Endothelial cell of umbilical vein (primary cell): Measurements from ENCODE around the gene RAB4A. TPM values are rescaled to one million over a fixed set of nuclear protein-coding genes. Genes with fewer than 3 reads are reported as not detected.

ENCODE experiments used
- BruUV-seq: library from RNA; stranded (reverse); fragments of 400-500 nt; replicated peaks from 2 replicates; lab custom pipeline; 2021; lab: Mats Ljungman, UMichigan
- CTCF ChIA-PET: fragments of 300-600, 350-600 bp; sonication (Branson Sonifier 250); formaldehyde crosslinking; loops from one replicate; lab custom pipeline; 2021; ENCODE audit warnings: antibody characterized with exemption, inconsistent platforms; lab: Charles Lee
- POLR2A ChIA-PET: fragments of 300-600, 350-600 bp; sonication (Branson Sonifier 250); formaldehyde crosslinking; loops from one replicate; lab custom pipeline; 2021; ENCODE audit warnings: antibody characterized with exemption, inconsistent platforms; lab: Charles Lee
- DNase-seq: peaks from one replicate; pipeline ENCODE4 v3.0.0-alpha.2; 2011; ENCODE audit warnings: low read depth, low spot score
- FAIRE-seq: peaks from 2 replicates; lab custom pipeline; 2011; peaks lifted over from hg19 to GRCh38; lab: Jason Lieb, UNC
- H2AFZ ChIP-seq: 2 replicates; pipeline ENCODE4 v1.6.0; 2012; ENCODE audit warnings: low read depth, low read length, control low read depth, inconsistent platforms
- H3K27ac ChIP-seq: 2 replicates; pipeline ENCODE4 v1.5.1; 2011; ENCODE audit warnings: low read depth, mild to moderate bottlenecking, control low read depth, low read length, moderate library complexity; ENCODE audit not compliant: insufficient read depth
- H3K27me3 ChIP-seq, 2 experiments: 2 replicates each; pipeline versions ENCODE4 v1.6.0 to v1.6.1; 2011; ENCODE audit warnings: low read length in 2 of 2, mixed read lengths in 1 of 2; ENCODE audit not compliant: control insufficient read depth in 2 of 2, insufficient read depth in 2 of 2
- H3K36me3 ChIP-seq, 2 experiments: 2 replicates in 1 of 2; 3 replicates in 1 of 2; pipeline ENCODE4 v1.5.1; 2011; ENCODE audit warnings: low read length in 2 of 2, mild to moderate bottlenecking in 1 of 2, moderate library complexity in 1 of 2; ENCODE audit not compliant: control insufficient read depth in 2 of 2, insufficient read depth in 2 of 2; ENCODE audit errors: extremely low read depth in 1 of 2
- H3K4me1 ChIP-seq: 3 replicates; pipeline ENCODE4 v1.5.1; 2011; ENCODE audit warnings: mild to moderate bottlenecking, low read length; ENCODE audit not compliant: control insufficient read depth, insufficient read depth; ENCODE audit errors: extremely low read depth
- H3K4me2 ChIP-seq: 2 replicates; pipeline ENCODE4 v1.6.1; 2011; ENCODE audit warnings: low read length, control low read depth, mixed read lengths; ENCODE audit not compliant: insufficient read depth
- H3K4me3 ChIP-seq, 3 experiments: fragments of 200-600 bp in 1 of 3; sonication (generic), shearing (Covaris generic) in 1 of 3; replicated peaks in 1 of 3; 2 replicates each; pipeline ENCODE4 v1.5.1; 2011 to 2016; ENCODE audit warnings: control low read depth in 3 of 3, low read length in 3 of 3, mild to moderate bottlenecking in 2 of 3, inconsistent platforms in 1 of 3, low read depth in 1 of 3, moderate library complexity in 1 of 3; ENCODE audit not compliant: insufficient read depth in 1 of 3
- H3K79me2 ChIP-seq: 2 replicates; pipeline ENCODE4 v1.6.0; 2012; ENCODE audit warnings: low read length, inconsistent platforms; ENCODE audit not compliant: control insufficient read depth, insufficient read depth
- H3K9ac ChIP-seq: replicated peaks from 2 replicates; pipeline ENCODE3; 2011; ENCODE audit warnings: low read length, control low read depth; ENCODE audit not compliant: insufficient read depth; ENCODE audit errors: extremely low read depth
- H3K9me1 ChIP-seq: replicated peaks from 3 replicates; pipeline ENCODE4 v1.6.0; 2011; ENCODE audit warnings: mild to moderate bottlenecking, low read length; ENCODE audit not compliant: control insufficient read depth, insufficient read depth; ENCODE audit errors: extremely low read depth
- H3K9me3 ChIP-seq: replicated peaks from 2 replicates; pipeline ENCODE4 v1.5.1; 2012; ENCODE audit warnings: low read length, inconsistent platforms; ENCODE audit not compliant: control insufficient read depth, insufficient read depth
- H4K20me1 ChIP-seq: replicated peaks from 2 replicates; pipeline ENCODE3; 2011; ENCODE audit warnings: mild to moderate bottlenecking, low read length; ENCODE audit not compliant: control insufficient read depth, insufficient read depth; ENCODE audit errors: extremely low read depth
- EZH2 ChIP-seq: IDR thresholded peaks from 2 replicates; pipeline ENCODE4 v1.6.1; 2012; ENCODE audit warnings: borderline replicate concordance, low read depth, mild to moderate bottlenecking, moderate library complexity, low read length, inconsistent platforms; ENCODE audit not compliant: severe bottlenecking
- FOS ChIP-seq: IDR thresholded peaks from 2 replicates; pipeline ENCODE4 v1.6.1; 2011; ENCODE audit warnings: mild to moderate bottlenecking, low read length, moderate library complexity, borderline replicate concordance; ENCODE audit not compliant: insufficient read depth
- GATA2 ChIP-seq: IDR thresholded peaks from 2 replicates; pipeline ENCODE4 v1.7.0; 2011; ENCODE audit warnings: low read depth, mild to moderate bottlenecking, moderate library complexity, mixed read lengths, low read length; ENCODE audit not compliant: insufficient read length, insufficient read depth
- JUN ChIP-seq: IDR thresholded peaks from 2 replicates; pipeline ENCODE4 v1.6.1; 2011; ENCODE audit warnings: borderline replicate concordance, low read depth; ENCODE audit not compliant: insufficient read length, insufficient read depth
- MAX ChIP-seq: IDR thresholded peaks from 2 replicates; pipeline ENCODE4 v1.6.1; 2011; ENCODE audit not compliant: insufficient read depth, insufficient read length
- MYC ChIP-seq: IDR thresholded peaks from one replicate; pipeline ENCODE4 v1.6.1; 2011; ENCODE audit warnings: mild to moderate bottlenecking, low read depth, low read length
- POLR2A ChIP-seq: IDR thresholded peaks from 2 replicates; pipeline ENCODE4 v1.6.1; 2012; ENCODE audit warnings: low read depth, mild to moderate bottlenecking, control low read depth, low read length
- POLR2AphosphoS5 ChIP-seq: IDR thresholded peaks from 2 replicates; pipeline ENCODE4 v1.6.1; 2012; ENCODE audit warnings: low read depth, mild to moderate bottlenecking, control low read depth, low read length, moderate library complexity; ENCODE audit not compliant: insufficient read depth
- dilution Hi-C: fragments of 300-500 bp; cut with MboI; formaldehyde crosslinking; loops from one replicate; pipeline ENCODE4 v1.15.0; 2019; ENCODE audit warnings: low sequenced_read_pairs; ENCODE audit not compliant: extremely low pct_ligation_motif_present
- intact Hi-C: fragments of 100-400 bp; cut with micrococcal nuclease; formaldehyde crosslinking; loops from one replicate; pipeline ENCODE4 v1.10.0; 2022
- polyA plus RNA-seq, 4 experiments: library from polyadenylated mRNA; depleted of rRNA in 3 of 4; stranded (reverse) in 3 of 4; unstranded in 1 of 4; fragments of >200 nt; gene quantifications; 2 replicates each; pipeline versions ENCODE4 v1.2.1 to v1.2.3, GENCODE V29; 2011 to 2012; ENCODE audit warnings: missing spikeins in 1 of 4
- total RNA-seq: library from RNA; stranded (reverse); gene quantifications from 2 replicates; pipeline ENCODE4 v1.2.3, GENCODE V29; 2021
- TF ChIP-seq, protein P1 (sequence below), 2 donors: IDR thresholded peaks; 1 replicate in 1 of 2; 2 replicates in 1 of 2; pipeline ENCODE4 v1.5.1; 2011; ENCODE audit warnings: low read length in 2 of 2, mild to moderate bottlenecking in 2 of 2, moderate library complexity in 2 of 2, control low read depth in 1 of 2, inconsistent platforms in 1 of 2, low read depth in 1 of 2; ENCODE audit not compliant: insufficient read depth in 1 of 2; ENCODE audit errors: extremely low read depth in 1 of 2

Gene RAB4A
- total and polyA plus RNA-seq, 2 donors (not counting 3 experiments of a cell fraction or from before 2014, with no cell fraction given), result 14.8 to 52.9 TPM

GRCh38 chr1:229222081-229222480, 48.8 kb upstream of the RAB4A start:
- Histone ChIP-seq H3K4me2 (no peak overlapping the region), H3K9ac (no peak overlapping the region), H3K9me1 (no peaks in the 10 kb centered on the region), H4K20me1 (no peaks in the 10 kb centered on the region), H3K27me3 (no peaks in the 10 kb centered on the region), H3K79me2 (no peaks in the 10 kb centered on the region), H3K4me3 (no peak overlapping the region), H3K9me3 (no peaks in the 10 kb centered on the region), H3K27ac (no peak overlapping the region), H2AFZ (no peak overlapping the region), H3K36me3 (no peaks in the 10 kb centered on the region), H3K4me1 (no peaks in the 10 kb centered on the region)
- ChIA-PET POLR2A (no interaction called here), CTCF (interaction anchor here (1.3 kb wide), 1 partner anchor 8 kb away, joined by 3 read pairs; no protein-coding TSS in a partner anchor)
- TF ChIP-seq POLR2A, result no peak
- no peak for TF ChIP-seq POLR2AphosphoS5
- FAIRE-seq (no peak), DNase-seq (no peak)
- dilution Hi-C loops, result no loop called here
- BruUV-seq, result no TSS peak
- intact Hi-C loops, result no loop called here

DNA sequence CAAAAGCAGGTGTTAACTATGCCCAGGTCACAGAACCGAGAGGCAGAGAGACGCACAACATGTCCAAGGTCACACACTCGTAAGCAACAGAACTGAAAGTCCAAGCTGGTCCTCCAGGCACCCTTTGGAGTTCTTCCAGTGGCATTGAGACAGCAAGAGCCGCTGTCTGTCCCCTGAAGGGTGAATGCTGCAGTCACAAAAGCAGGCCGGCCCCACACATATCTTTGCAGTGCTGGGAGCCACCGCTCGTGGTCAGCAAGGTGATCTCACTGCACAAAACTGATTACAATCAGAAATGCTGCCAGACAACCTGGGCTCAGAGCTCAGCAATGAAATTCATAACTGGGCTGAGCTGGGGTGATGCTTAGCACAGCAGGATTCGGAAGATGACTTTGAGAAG, 47.4 kb upstream of the RAB4A start:
- dilution Hi-C loops (no loop called here), intact Hi-C loops (no loop called here)
- H3K9ac ChIP-seq, result no peak overlapping the region
- H3K9me1 ChIP-seq, result no peaks in the 10 kb centered on the region
- H3K79me2 ChIP-seq, result no peaks in the 10 kb centered on the region
- no peaks in the 10 kb centered on the region for H3K9me3 ChIP-seq
- no TSS peak for BruUV-seq
- H3K36me3 ChIP-seq, result no peaks in the 10 kb centered on the region
- CTCF ChIA-PET, result no interaction called here
- POLR2A ChIA-PET, result no interaction called here
- no peaks in the 10 kb centered on the region for H4K20me1 ChIP-seq
- H3K4me1 ChIP-seq, result no peaks in the 10 kb centered on the region
- FAIRE-seq, result no peak
- no peak for TF ChIP-seq FOS
- TF ChIP-seq MAX, result no peak
- TF ChIP-seq JUN, result no peak
- no peak for TF ChIP-seq POLR2AphosphoS5
- TF ChIP-seq MYC, result no peak
- no peak for TF ChIP-seq GATA2
- TF ChIP-seq, protein P1, sequence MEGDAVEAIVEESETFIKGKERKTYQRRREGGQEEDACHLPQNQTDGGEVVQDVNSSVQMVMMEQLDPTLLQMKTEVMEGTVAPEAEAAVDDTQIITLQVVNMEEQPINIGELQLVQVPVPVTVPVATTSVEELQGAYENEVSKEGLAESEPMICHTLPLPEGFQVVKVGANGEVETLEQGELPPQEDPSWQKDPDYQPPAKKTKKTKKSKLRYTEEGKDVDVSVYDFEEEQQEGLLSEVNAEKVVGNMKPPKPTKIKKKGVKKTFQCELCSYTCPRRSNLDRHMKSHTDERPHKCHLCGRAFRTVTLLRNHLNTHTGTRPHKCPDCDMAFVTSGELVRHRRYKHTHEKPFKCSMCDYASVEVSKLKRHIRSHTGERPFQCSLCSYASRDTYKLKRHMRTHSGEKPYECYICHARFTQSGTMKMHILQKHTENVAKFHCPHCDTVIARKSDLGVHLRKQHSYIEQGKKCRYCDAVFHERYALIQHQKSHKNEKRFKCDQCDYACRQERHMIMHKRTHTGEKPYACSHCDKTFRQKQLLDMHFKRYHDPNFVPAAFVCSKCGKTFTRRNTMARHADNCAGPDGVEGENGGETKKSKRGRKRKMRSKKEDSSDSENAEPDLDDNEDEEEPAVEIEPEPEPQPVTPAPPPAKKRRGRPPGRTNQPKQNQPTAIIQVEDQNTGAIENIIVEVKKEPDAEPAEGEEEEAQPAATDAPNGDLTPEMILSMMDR (IDR thresholded peaks at IDR 0.05; ENCODE audit: extremely low read depth in 1 of 2, insufficient read depth in 1 of 2, low read depth in 1 of 2, low read length in 2 of 2), result no peak
- no peak for TF ChIP-seq EZH2
- TF ChIP-seq POLR2A, result no peak
- H3K4me3 ChIP-seq, result no peak overlapping the region
- H3K4me2 ChIP-seq, result no peak overlapping the region
- H2AFZ ChIP-seq, result no peak overlapping the region
- no peak overlapping the region for H3K27ac ChIP-seq
- no peak for DNase-seq
- no peaks in the 10 kb centered on the region for H3K27me3 ChIP-seq
